Activated CD4-positive, CD25-positive, alpha-beta regulatory T cell treated with anti-CD3 and anti-CD28 coated beads, Interleukin-2, amount 50 U/mL, for 24 hours (primary cell): ENCODE results near the gene RAD21L1.

Source experiments
- ATAC-seq, 2 donors: fragments of 150-1000 bp; cut with Tn5 transposase; one replicate each; pipeline ENCODE4 v1.10.0; 2021; ENCODE audit warnings: mild to moderate bottlenecking in 1 of 2, moderate library complexity in 1 of 2

The RAD21L1 gene

GRCh38 chr20:1296922-1297321 is 71.1 kb downstream of the RAD21L1 start:
- no peak for ATAC-seq

GRCh38 chr20:1297486-1297885 is 71.6 kb downstream of the RAD21L1 start:
- no peak for ATAC-seq

- no peak for ATAC-seq
These were observed 72.3 kb downstream of the RAD21L1 start for GRCh38 chr20:1298166-1298565.

GRCh38 chr20:1298888-1299511 is 73.2 kb downstream of the RAD21L1 start:
- ATAC-seq: no peak

- ATAC-seq: peak; percentile 64 to 68
These were observed 73.7 kb downstream of the RAD21L1 start for GRCh38 chr20:1299522-1299921.

- ATAC-seq: no peak
These were observed 74.4 kb downstream of the RAD21L1 start for GRCh38 chr20:1300083-1300840.

GRCh38 chr20:1301031-1301529 is 75.2 kb downstream of the RAD21L1 start:
- ATAC-seq: peak; percentile 74 to 81

- no peak for ATAC-seq
These were observed 77.1 kb downstream of the RAD21L1 start for GRCh38 chr20:1302685-1303541.

GRCh38 chr20:1304710-1305515 is 79.1 kb downstream of the RAD21L1 start:
- no peak for ATAC-seq
